ENCODE measurements around the gene TBX3.
"Not testable (repeated sequence)": the region's sequence is repeated elsewhere in the genome, so short reads cannot be mapped to it uniquely, and the experiment has no call there.

- TF ChIP-seq, protein P1, sequence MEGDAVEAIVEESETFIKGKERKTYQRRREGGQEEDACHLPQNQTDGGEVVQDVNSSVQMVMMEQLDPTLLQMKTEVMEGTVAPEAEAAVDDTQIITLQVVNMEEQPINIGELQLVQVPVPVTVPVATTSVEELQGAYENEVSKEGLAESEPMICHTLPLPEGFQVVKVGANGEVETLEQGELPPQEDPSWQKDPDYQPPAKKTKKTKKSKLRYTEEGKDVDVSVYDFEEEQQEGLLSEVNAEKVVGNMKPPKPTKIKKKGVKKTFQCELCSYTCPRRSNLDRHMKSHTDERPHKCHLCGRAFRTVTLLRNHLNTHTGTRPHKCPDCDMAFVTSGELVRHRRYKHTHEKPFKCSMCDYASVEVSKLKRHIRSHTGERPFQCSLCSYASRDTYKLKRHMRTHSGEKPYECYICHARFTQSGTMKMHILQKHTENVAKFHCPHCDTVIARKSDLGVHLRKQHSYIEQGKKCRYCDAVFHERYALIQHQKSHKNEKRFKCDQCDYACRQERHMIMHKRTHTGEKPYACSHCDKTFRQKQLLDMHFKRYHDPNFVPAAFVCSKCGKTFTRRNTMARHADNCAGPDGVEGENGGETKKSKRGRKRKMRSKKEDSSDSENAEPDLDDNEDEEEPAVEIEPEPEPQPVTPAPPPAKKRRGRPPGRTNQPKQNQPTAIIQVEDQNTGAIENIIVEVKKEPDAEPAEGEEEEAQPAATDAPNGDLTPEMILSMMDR (IDR thresholded peaks at IDR 0.05), result not testable (repeated sequence)
- TF ChIP-seq POLR2A (IDR thresholded peaks at IDR 0.05), result not testable (repeated sequence)
These were observed 38.2 kb upstream of the TBX3 start for GRCh38 chr12:114722176-114722575.
